ENCODE measurements around the gene MED22. TPM values are rescaled to one million over a fixed set of nuclear protein-coding genes. Genes with fewer than 3 reads are reported as not detected.
"Not testable (repeated sequence)": the region's sequence is repeated elsewhere in the genome, so short reads cannot be mapped to it uniquely, and the experiment has no call there.

The MED22 gene
- total RNA-seq, 1 donor from 2014 or later, result 70.6 TPM

DNA sequence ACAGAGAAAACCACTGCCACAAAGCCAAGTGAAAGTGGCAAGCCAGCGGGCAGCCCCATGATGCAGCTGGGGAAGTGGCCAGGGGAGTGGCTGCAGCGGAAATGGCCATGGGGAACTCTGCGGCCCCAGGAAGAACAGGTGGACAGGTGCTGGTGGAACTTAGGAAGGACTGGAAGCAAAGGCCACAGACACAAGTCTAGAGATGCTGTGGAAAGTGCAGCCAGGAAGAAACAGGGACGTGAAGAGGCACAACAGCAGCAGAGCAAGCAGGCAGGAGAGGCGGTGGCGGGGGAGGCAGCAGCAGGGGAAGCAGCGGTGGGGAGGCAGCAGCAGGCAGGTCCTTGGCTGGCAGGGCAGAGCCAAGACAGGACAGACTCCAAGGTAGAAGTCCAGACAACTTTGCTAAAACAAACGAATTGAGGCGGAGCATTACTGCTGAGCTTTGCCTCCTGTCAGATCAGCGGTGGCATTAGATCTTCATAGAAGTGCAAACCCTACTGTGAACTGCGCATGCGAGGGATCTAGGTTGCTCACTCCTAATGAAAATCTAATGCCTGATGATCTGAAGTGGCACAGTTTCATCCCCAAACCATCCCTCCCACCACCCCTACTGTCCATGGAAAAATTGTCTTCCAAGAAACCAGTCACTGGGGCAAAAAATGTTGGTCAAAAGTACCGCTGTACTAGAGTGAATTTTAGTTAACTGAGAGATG, 23.8 kb downstream of the MED22 start:
- Mint-ChIP-seq H3K9me3 (no peaks in the 10 kb centered on the region), H3K27ac (ENCODE audit: unreplicated experiment) (peak overlapping the region; percentile 20), H3K27me3 (ENCODE audit: low read depth) (no peaks in the 10 kb centered on the region), H3K4me3 (no peak overlapping the region), H3K36me3 (ENCODE audit: low read depth) (peaks cover 6% of the 10 kb centered on the region), H3K4me1 (no peaks in the 10 kb centered on the region)
- TF ChIP-seq, protein P1, sequence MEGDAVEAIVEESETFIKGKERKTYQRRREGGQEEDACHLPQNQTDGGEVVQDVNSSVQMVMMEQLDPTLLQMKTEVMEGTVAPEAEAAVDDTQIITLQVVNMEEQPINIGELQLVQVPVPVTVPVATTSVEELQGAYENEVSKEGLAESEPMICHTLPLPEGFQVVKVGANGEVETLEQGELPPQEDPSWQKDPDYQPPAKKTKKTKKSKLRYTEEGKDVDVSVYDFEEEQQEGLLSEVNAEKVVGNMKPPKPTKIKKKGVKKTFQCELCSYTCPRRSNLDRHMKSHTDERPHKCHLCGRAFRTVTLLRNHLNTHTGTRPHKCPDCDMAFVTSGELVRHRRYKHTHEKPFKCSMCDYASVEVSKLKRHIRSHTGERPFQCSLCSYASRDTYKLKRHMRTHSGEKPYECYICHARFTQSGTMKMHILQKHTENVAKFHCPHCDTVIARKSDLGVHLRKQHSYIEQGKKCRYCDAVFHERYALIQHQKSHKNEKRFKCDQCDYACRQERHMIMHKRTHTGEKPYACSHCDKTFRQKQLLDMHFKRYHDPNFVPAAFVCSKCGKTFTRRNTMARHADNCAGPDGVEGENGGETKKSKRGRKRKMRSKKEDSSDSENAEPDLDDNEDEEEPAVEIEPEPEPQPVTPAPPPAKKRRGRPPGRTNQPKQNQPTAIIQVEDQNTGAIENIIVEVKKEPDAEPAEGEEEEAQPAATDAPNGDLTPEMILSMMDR (conservative IDR thresholded peaks at IDR 0.05), result no peak
- DNase-seq (ENCODE audit: low read depth, low spot score), result no peak

DNA sequence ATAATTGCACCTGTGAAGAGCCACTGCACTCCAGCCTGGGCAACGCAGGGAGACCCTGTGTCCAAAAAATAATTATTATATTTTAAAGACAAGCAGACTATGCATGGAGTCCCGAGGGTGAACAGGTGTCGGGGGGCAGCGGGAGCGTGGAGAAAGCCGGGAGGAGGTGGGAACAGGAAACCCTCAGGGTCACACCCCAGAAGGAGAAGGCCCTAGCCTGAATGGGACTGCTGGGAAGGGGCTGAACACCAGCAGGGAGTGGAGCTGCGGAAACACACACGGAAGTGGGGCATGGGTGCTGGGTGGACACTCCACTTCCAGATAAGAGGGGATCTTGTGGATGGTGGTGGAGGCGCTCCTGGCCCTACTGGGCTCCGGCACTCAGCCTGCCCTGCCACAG, 24.7 kb downstream of the MED22 start:
- Mint-ChIP-seq H3K9me3 (no peaks in the 10 kb centered on the region), H3K4me3 (no peak overlapping the region), H3K4me1 (no peaks in the 10 kb centered on the region), H3K27ac (ENCODE audit: unreplicated experiment) (no peak overlapping the region), H3K27me3 (ENCODE audit: low read depth) (no peaks in the 10 kb centered on the region), H3K36me3 (ENCODE audit: low read depth) (no peaks in the 10 kb centered on the region)
- TF ChIP-seq, protein P1 (conservative IDR thresholded peaks at IDR 0.05), result no peak
- DNase-seq (ENCODE audit: low read depth, low spot score), result no peak

DNA sequence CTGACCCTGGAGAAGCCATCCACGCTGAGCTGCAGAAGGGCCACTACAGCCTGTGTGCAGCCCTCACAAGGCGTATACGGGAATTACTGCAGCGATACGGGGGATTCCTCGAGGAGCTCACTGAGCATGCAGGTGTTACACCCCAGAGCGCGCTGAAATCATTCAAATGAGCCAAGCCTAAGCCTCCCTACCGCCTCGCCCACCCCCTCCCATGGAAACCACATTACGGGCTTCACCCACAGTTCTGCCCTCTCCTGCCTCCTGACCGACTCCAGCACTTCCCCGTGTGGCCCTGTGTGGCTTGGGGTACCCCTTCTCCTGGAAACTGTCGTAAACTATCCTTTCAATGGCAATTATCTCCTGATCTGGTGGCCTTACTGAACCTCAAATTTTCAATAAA, 25.2 kb downstream of the MED22 start:
- no peak overlapping the region for H3K4me3 Mint-ChIP-seq
- no peaks in the 10 kb centered on the region for H3K4me1 Mint-ChIP-seq
- DNase-seq (ENCODE audit: low read depth, low spot score), result no peak
- H3K9me3 Mint-ChIP-seq, result no peaks in the 10 kb centered on the region
- H3K36me3 Mint-ChIP-seq (ENCODE audit: low read depth), result no peaks in the 10 kb centered on the region
- H3K27ac Mint-ChIP-seq (ENCODE audit: unreplicated experiment), result no peak overlapping the region
- H3K27me3 Mint-ChIP-seq (ENCODE audit: low read depth), result no peaks in the 10 kb centered on the region
- TF ChIP-seq, protein P1 (conservative IDR thresholded peaks at IDR 0.05), result no peak

DNA sequence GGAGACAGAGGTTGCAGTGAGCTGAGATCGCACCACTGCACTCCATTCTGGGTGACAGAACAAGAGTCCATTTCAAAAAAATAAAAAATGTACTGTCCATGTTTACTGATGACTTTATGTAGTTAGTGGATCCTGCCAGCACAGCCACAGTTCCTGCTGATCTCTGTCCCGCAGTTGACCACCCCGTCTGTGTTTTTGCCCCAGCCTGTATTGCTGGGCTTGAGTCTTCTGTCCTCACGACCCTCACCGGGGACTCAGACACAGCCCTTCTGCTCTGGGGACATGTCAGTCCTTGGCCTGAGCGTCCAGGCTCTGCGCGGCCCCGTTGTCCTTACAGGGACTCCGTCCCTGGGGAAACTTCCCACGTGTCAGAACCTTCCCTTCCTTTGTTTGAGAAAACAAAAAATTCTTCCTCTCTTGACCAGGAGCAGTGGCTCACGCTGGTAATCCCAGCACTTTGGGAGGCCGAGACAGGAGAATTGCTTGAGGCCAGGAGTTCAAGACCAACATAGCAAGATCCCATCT, 26.5 kb downstream of the MED22 start:
- DNase-seq (ENCODE audit: low read depth, low spot score), result no peak
- H3K4me1 Mint-ChIP-seq, result no peaks in the 10 kb centered on the region
- no peaks in the 10 kb centered on the region for H3K9me3 Mint-ChIP-seq

DNA sequence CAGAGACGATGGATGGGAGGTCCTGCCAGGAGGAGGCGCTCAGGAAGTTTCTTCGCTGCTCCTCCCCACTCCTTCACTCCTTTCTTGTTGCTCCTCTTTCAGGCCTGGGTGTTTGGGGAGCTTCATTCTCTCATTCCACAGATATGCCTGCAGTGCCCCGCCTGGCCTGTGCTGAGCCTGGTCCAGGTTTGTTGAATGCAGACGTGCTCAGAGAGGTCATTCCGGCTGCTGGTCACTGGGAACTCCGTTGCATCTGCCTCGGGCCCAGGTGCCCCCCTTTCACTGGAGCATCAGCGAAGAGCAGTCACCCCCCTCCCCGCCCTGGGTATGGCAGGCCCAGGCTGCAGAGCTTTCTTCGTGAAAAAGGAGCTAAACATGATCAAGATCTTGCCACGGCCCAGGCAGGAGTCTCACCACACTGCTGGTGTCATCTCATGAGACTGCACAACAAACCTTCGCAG, 27.5 kb downstream of the MED22 start:
- H3K27me3 Mint-ChIP-seq (ENCODE audit: low read depth), result peaks cover 3% of the 10 kb centered on the region
- TF ChIP-seq, protein P1 (conservative IDR thresholded peaks at IDR 0.05), result no peak
- no peak for DNase-seq (ENCODE audit: low read depth, low spot score)
- no peaks in the 10 kb centered on the region for H3K4me1 Mint-ChIP-seq
- H3K36me3 Mint-ChIP-seq (ENCODE audit: low read depth), result no peaks in the 10 kb centered on the region
- peak overlapping the region; percentile 45 for H3K27ac Mint-ChIP-seq (ENCODE audit: unreplicated experiment)
- no peak overlapping the region for H3K4me3 Mint-ChIP-seq
- no peaks in the 10 kb centered on the region for H3K9me3 Mint-ChIP-seq

More for the DNA sequence above, 26.5 kb downstream of the MED22 start:
- no peak overlapping the region for H3K4me3 Mint-ChIP-seq
- no peaks in the 10 kb centered on the region for H3K36me3 Mint-ChIP-seq (ENCODE audit: low read depth)
- no peak overlapping the region for H3K27ac Mint-ChIP-seq (ENCODE audit: unreplicated experiment)
- no peaks in the 10 kb centered on the region for H3K27me3 Mint-ChIP-seq (ENCODE audit: low read depth)
- TF ChIP-seq, protein P1 (conservative IDR thresholded peaks at IDR 0.05), result no peak

DNA sequence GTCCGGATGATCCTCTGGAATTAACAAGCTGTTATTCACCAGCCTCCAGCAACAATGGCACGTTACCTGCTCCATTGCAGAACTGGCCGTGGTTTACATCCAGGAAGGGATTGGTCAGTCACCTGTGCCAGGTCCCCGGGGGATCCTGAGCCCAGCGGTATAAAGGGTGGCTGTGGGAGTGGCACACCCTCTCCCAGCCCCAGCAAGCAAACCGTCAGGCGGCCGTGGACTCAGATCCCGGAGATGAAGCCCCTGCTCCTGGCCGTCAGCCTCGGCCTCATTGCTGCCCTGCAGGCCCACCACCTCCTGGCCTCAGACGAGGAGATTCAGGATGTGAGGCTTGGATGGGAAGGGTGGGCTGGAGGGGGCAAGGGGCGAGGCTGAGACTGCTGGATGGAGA, 30.4 kb downstream of the MED22 start:
- H3K4me1 Mint-ChIP-seq; H3K36me3 Mint-ChIP-seq (ENCODE audit: low read depth); H3K9me3 Mint-ChIP-seq; H3K4me3 Mint-ChIP-seq; H3K27me3 Mint-ChIP-seq (ENCODE audit: low read depth); H3K27ac Mint-ChIP-seq (ENCODE audit: unreplicated experiment); DNase-seq (ENCODE audit: low read depth, low spot score): not testable (repeated sequence)

Data from neural crest cell (in vitro differentiated cells).